ENCODE data around the gene C1orf21.

C1orf21 gene

DNA sequence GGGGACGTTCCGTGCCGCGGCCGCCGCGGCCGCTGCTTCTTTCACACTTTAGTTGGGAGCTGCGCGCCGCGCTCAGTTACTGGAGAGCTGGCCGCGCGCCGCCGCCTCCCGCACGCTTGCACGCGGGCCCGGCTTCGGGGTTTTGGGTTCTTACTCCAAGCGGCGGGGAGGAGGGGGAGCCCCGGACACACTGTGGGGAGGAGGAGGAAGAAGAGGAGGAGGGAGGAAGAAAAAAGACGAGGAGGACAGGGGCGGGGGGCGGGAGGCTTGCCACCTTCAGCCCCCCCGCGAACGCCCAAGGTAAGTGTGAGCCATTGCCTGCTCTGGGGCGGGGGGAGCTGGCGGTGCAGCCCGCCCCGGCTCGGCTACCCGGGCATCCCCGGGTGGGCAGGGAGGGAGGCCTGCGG lies 243 bp downstream of the C1orf21 start:
- no peak for DNase-seq (ENCODE audit: low read depth)

DNA sequence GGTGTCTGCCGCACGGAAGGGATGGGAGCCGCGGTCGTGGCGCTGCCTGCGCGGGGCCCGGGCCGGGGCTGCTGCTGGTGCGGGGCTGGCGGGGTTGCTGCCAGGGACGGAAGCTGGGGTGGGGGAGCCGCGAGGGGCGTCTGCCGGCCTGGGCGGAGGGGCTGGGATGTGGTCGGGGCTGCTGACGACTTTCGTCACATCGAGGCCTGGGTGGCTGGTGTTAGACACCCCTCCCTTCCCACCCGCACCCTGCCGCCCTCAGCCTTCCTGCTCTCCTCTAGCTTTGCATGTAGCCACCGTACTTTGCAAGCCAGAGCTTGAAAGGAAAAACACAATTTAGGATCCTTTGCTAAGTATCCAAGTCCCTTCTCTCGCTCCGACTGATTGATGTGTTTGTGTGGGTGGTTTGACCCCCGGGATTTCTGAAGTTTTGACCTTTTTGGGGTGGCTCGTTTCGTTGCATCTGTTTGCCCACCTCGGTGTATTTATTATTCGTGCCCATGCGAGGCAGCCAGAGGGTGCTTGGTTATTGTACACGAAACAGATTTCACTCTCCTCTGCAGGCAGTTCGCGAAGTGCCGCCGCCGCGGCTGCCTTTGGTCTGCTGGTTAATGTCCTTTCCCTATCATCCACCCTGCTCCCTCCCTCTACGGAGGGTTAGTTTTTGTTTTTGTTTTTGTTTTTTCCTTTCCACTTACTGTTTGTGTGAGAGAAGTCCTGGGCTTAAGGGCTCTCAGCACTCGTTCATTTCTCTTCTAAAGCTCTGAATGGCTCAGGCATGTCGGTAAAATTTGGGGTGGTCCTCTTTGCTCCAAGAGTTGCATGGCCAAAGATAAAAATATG lies 868 bp downstream of the C1orf21 start:
- peak; percentile 42 for DNase-seq (ENCODE audit: low read depth)

DNA sequence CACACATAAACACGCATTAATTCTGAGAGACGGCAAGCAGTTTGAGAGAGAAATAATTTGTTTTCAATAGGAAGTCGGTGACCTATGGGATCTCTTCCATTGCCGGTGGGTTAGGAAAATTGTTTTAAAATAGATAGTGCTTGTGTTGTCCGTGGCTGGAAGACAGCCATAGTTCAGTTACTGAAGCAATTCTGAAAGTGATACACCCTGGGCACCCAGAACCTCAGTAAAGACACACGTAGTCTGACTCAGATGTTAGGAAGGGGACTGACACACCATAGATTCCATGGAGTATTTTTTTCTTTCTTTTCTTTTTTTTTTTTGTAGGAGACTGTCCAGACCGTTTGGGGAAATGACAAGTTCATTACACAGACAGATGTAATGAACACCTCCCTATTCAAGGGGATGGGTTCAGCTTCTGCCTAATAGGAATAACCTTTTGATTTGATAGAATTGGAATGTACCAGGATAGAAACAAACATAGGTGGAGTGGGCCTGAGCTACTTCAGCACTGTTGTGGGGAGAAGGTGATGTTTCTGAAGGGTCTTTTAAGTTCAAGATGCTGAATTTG lies 1.6 kb downstream of the C1orf21 start:
- peak; percentile 90 for DNase-seq (ENCODE audit: low read depth)

DNA sequence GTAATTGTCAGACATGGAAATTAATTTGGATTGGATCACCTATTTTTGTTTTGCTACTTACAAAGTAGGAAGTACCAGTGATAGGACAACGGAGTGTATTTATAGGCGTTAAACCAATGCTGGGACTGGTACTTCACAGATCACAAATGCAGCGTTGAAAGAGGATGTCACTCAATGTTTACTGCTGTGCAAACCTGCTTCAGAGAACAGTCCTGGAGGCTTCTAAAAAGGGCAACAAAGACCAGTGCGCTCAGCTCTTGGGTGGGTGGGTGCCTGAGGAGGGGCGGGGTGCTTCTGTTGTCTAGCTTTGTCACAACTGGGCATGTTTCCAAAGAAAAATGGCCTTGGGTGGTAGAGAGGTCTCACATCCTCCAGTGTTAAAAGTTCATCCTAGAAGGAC lies 2.1 kb downstream of the C1orf21 start:
- DNase-seq (ENCODE audit: low read depth) = peak; percentile 23

DNA sequence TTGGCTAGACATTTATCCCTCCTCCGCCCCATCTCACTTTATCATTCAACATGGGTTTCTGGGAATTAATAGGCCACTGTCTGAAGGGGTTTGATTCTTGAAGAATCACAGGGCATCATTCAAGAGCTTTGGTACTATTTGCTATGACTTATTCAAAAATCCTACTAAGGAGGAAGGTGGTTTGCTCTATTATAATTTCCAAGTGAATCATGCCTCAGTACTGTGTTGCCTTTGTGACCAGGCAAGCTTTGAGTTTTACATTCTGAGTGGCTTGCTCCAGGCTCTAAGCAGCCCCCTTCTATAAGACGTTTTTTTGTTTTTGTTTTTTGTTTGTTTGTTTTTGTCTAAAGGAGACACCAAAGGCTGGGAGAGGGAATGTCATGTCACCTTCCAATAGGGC lies 2.6 kb downstream of the C1orf21 start:
- DNase-seq (ENCODE audit: low read depth) = peak; percentile 24

DNA sequence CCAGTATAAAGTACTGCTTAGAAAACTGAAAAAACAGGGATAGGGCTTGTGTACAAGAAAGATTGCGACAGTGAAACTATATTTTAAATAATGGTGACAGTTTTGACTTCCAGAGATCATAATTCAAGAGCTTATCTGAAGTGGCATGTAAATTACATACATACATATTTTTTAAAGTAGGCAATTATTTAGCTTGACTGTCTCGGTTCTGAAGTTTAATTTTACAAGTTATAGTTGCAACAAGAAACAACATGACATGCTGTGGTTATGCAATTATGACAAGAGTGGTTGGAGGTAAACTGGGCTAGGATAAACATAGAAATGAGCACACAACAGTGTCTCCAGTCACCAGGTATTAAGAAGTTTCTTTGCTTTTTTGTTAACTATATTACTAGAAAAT lies 4.1 kb downstream of the C1orf21 start:
- no peak for DNase-seq (ENCODE audit: low read depth)

DNA sequence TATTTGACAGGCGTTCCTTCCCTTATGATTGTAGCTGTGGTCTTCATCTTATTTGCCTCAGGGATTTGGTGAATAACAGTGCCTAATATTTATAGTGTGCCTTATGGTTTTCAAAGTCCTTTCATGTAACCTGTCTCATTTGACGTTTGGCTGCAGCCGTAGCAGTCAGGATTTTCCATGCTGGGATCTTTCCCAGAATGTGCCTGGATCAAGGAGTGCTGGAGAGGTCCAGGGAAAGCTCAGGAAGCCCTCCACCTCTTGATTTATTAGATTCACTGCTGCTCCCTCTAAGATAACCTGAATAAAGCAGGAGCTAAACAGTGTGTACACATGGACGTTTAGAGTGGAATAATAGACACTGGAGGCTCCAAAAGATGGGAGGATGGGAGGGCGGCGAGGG lies 5.2 kb downstream of the C1orf21 start:
- no peak for DNase-seq (ENCODE audit: low read depth)

DNA sequence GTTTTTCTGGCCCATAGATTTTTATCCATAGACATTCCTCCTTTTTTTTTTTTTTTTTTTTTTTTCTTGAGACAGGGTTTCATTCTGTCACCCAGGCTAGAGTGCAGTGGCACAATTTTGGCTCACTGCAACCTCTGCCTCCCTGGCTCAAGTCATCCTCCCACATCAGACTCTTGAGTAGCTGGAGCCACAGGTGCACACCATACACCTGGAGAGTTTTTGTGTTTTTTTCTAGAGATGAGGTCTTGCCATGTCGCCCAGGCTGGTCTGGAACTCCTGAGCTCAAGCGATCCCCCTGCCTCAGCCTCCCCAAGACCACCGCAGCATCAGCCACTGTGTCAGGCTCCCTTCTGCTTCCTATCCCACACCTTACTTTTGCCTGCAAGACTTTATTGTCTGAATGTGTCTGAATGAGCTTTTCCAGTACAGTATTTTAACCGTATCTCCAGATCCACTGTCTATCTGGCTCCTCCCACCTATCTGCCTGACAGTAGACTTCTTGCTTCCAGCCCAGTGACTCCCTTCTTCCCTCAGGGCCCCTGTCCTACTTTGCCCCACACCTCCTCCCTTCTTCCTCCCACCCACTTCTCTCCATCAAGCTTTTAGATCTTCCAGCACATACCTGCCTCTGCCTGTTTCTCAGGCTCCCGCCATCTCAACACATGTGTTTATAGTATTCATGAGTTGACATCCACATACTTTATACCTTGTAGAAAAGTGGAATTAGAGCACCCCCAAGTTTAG lies 6.1 kb downstream of the C1orf21 start:
- no peak for DNase-seq (ENCODE audit: low read depth)

DNA sequence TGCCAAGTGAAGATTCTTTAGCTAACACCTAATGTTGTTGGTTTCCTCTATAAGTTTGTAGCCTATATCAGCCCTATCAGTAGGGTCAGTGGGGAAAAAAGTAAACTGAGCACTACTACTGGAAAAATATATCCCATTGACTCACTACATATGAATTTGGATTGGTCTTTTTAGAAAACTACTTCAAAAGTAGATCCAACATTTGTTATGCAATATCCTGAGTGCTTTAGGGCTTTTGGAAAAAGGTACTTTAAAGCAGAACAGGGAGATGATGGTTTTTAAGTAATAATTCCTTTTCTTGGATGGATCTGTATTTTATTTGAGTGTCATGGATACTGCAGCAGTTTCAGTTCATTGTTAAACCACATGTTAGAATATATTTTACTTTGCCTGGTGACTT lies 7.1 kb downstream of the C1orf21 start:
- DNase-seq (ENCODE audit: low read depth) = peak; percentile 34

DNA sequence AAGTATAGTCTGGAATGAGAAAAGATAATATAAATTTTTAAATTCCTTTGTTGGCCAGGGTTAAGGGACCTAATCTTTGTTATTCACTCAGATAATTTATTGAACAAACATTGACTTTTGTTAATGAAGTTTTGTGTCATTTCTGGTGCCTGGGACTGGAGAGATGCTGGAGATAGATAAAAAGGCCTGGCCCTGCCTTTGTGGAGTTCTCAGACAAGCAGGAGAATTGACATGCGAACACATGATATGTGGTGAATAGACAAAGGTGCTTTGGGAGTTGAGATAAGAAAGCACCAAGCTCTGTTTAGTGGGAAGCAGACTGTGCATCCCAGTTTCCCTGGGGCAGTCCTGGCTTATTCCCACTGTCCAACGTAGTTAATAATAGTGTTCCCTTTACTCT lies 8.5 kb downstream of the C1orf21 start:
- DNase-seq (ENCODE audit: low read depth) = no peak

DNA sequence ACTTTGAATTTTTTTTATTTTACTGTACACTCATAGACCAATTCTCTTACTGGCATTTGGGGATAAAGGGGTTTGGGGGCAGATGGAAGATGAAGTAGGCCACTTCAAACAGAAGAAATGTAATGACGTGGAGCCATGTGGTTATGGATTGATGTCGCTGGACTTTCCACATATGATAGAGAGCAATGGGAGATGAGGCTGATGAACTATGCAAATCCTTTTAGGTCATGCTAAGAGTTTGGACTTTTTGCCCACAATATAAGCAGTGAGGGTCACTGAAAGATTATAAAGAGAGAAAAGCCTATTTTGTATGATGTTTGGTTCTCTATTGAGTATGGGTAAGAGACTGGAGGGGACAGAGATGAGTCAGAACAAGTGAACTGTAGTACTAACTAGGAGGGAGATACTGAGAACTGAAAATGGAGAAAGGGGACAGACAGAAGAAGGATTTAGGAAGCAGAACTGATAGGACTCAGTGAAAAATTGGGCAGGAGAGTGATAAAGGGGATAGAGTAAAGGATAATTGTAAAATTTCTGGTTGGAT lies 9.2 kb downstream of the C1orf21 start:
- DNase-seq (ENCODE audit: low read depth) = no peak

DNA sequence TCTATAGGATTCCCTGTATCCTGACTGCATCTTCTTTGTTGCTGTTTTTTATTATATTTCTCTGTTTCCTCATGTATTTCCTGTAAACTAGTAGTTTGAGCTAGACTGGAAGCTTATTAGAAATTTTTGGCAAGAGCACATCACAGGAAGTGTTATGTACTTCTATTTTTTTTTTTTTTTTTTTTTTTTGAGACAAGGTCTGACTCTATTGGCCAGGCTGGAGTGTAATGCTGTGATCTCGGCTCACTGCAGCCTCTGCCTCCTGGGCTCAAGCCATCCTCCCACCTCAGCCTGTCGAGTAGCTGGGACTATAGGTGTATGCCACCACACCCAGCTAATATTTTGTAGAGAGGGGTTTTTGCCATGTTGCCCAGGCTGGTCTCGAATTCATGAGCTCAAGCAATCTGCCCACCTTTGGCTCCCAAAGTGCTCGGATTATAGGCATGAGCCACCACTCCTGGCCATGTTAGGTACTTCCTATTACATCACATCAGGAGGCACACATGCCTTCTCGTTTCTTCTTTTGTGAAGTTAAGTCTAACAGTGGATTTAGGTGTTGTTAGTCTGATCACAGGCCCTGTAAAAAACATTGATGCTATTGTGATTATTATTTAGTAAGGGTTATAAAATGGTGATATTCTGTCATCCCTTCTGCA lies 12.5 kb downstream of the C1orf21 start:
- no peak for DNase-seq (ENCODE audit: low read depth)

DNA sequence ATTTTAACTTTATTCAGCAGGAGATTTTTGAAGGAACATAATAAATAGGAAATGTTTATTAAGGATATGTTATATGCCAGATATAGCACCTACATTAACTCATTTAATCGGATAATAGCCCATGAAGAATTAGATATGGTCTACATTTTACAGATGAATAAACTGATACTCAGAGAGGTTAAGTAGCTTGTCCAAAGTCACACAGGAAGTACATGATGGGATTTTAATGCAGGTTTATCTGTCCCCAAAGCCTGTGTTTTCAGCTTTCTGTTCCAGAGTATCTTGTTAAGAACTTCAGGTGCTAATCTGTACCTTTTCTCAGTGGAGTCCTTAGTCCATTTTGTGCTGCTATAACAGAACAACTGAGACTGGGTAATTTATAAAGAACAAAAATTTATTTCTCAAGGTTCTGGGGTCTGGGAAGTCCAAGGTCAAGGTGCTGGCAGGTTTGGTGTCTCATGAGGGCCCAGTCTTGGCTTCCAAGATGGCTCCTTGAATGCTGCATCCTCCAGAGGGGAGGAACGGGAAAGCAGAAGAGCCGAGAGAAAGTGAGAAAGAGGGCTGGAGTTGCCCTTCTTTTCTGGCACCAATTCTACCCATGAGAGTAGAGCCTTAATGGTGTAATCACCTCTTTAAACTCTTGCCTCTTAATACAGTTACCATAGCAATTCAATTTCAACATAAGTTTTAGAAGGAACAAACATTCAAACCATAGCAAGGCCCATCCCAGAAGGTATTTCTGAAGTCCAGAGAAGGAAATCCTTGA lies 17.3 kb downstream of the C1orf21 start:
- no peak for DNase-seq (ENCODE audit: low read depth)

DNA sequence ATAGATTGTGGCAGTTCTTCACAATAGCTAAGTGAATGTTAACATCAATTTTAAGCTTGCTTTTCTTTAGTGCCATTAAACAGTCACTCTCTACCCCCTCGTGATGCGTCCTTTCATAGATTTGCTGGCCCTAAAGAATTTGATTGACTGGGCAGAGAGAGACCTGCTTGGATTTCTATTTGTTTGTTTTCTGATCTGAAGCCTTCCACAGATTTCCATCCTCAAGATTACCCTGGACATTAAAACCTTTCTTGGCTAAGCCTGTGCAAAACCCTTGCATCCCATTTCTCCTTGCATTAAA lies 17.8 kb downstream of the C1orf21 start:
- no peak for DNase-seq (ENCODE audit: low read depth)

DNA sequence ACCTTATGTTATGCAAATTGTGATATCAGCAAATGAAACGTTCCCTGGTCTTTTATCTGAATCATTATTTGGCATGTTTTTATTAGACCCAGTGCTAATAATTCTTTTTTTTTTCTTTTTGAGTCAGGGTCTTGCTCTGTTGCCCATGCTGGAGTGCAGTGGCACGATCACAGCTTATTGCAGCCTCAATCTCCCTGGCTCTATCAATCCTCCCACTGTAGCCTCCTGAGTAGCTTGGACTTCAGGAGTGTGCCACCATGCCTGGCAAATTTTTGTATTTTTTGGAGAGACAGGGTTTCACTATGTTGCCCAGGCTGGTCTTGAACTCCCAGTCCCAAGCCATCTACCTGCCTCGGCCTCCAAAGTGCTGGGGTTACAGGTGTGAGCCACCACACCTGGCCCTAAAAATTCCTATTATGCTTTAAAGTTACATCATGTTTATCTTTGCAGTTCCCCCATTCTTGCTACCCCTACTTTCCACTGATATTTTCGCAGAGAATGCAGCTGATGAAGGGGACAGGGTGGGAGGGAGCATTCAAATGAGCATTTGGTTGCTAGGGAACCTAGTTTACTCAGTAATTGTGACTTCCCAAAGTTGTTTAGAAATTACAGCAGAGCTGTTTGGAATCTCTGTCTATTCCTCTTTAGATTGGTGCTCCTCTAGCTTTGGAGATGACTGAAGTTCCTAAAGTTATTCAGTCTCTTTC lies 18.4 kb downstream of the C1orf21 start:
- DNase-seq (ENCODE audit: low read depth) = no peak

DNA sequence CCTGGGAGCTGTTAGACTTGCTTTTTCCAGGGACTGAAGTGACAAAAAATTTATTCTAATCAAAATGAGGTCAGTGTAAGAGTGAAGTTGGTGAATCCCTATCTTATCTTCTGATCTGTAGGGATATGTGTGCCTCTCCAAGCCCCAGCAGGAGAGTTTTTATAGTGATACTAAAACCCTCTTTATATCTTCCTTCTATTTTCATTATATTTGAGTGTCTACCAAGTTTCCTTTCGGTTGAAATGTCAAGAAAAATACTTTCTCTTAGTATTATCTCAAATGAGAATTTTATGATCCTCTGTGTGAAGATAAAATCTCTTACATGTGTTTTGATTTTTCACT lies 18.9 kb downstream of the C1orf21 start:
- DNase-seq (ENCODE audit: low read depth) = no peak

DNA sequence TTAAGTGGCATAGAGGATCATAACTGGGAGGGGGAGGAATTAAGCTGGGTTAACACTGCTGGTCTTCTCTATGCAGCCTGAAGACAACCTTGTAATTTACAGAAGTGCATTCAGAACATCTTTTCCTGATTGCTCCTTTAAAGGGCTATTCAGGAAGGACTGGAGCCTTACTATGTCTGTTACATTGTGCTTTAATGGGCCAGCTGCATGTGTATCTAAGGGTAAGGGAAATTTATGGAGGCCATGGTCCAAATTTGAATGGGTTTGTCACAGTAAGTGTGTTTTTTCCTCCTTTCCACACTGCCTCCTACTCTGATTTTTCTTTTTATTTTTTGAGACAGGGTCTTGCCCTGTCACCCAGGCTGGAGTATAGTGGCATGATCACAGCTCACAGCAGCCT lies 19.6 kb downstream of the C1orf21 start:
- no peak for DNase-seq (ENCODE audit: low read depth)

DNA sequence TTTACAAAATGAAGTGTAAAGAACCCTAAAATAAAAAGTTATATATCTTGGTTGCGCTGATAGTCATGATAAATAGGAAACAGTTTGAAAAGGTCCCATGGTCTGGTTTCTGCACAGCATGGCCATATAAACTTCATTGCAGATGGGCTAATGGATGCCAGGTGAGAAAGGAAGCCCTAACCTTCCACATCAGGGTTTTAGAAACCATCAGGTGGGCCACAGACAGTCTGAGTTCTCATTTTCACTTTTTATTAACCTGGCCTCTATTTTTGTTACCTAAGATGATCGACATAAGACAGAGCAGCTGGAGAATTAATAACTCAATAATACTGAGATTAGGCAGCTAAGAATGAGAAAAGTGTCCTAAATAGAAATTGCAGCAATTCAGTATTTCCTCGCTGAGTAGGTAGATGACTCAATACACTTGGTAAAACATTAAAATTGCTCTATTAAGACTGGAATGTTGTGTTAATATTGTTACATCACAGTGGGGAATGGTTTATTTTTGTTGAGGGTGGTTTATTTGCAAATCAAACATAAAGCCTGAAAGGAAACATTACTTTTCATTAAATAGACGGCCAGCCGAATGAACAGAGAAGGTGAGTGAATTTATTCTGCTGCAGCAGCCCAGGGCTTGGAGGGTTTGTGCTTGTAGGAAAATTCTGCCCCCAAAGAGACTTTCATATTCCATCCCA lies 21.1 kb downstream of the C1orf21 start:
- DNase-seq (ENCODE audit: low read depth) = peak; percentile 69

DNA sequence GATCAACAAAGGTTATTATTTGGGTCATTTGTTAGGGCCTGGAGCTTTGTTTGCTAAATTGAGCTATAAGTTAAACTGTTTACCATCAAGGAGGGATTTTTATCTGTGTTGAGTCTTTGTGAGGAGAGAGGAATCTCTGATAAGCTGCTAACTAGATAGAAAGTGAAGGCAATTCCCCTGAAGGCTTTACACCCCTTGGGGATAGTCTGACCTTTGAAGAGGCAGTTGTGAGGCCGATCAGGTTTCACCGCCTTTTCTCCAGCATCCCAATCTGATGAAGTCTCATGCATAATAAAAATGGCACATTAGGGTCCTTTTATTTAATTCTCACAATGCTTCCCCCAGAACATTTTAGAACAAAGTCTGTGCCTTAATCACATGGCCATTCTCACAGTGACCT lies 21.8 kb downstream of the C1orf21 start:
- DNase-seq (ENCODE audit: low read depth) = no peak

DNA sequence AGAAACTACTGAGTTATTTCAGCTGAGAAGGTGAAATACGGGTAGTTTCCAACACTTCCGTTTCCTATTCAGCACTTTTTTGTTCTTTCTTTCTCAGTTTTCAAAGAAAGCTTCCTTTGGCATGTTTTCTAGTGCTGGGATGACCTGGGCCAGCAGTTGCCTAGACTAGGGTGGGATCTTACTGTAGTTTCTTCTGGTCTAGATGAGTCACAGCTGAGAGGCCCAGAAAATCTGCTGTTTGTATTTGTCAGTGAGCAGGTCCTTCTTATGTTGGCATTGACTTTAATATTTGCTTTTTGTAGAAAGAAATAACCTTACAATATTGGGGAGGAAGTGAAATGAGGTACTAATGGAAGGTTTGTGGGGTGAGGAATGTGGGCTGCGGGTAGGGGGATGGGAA lies 22.2 kb downstream of the C1orf21 start:
- peak; percentile 42 for DNase-seq (ENCODE audit: low read depth)

DNA sequence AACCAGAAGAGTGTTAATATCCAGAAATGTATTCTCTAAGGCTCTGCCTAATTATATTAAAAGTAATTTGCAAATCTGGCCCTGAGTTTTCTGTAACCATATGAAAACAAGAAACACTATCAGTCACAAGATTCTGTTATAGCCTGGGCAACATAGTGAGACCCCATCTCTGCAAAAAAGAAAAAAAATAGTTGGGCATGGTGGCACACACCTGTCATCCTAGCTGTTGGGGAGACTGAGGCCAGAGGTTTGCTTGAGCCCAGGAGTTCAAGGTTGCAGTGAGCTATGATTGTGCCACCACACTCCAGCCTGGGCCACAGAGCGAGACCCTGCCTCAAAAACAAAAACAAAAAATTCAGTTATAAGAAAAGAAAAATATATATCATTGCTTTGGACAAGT lies 25.6 kb downstream of the C1orf21 start:
- no peak for DNase-seq (ENCODE audit: low read depth)

All from EH (cell line).